HPDE6-E6E7 (cell line): Measurements from ENCODE around the gene ARMC8.

Experiments
- DNase-seq: peaks from one replicate; pipeline ENCODE4 v3.0.0; 2011; ENCODE audit warnings: missing footprints; ENCODE audit errors: extremely low spot score

Gene ARMC8

DNA sequence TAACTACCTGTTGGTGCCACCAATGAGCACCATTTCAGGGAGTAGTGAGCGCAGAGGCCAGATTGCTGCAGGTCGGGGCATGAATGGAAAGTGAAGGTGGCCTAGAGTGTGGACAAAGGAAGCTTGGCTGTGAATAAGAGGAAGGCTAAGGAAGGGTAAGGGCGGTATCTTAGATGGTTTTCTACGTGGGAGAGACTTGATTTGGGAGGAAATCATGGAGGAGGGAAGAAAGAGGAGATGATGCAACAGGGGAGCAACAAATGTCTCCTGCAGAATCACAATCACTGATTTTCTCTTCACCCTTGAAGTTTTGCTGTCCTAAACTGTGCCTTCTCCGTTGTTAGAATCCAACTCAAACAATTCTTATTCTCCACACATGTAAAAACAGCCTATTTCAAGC is 120.8 kb downstream of the ARMC8 start:
- DNase-seq, result no peak

DNA sequence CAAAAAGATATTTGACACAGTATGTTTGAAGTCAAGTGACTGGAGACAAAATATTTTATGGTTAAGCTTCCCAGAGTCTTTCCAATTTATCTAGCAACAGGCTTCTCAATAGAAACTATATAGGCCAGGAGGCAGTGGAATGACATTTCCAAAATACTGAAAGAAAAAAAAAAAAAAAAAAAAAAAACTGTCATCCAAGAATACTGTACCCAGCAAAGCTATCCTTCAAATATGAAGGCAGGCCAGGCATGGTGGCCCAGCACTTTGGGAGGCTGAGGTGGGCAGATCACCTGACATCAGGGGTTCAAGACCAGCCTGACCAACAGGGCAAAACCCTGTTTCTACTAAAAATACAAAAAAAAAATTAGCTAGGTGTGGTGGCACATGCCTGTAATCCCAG is 121.7 kb downstream of the ARMC8 start:
- DNase-seq, result no peak

- DNase-seq, result no peak
Measured at GRCh38 chr3:138310494-138310893, 123.4 kb downstream of the ARMC8 start.

DNA sequence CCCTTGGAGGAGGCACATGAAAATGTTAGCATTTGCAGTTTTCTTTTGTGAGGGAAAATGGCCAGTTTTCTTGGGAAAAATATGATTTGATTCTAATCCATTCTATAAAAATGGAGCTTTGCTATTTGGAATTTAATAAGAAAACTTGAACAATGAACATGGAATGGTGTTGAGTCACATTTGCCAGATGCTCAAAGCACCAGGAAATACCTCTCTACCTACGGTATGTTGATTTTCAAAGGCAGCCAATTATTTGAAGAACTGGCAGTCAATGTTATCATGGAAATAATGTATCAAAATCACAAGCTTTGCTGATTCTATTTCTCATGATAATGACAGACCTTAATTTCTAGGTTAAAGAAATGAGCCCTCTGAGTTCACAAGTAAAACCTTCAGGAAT is 127.7 kb downstream of the ARMC8 start:
- DNase-seq, result no peak

DNA sequence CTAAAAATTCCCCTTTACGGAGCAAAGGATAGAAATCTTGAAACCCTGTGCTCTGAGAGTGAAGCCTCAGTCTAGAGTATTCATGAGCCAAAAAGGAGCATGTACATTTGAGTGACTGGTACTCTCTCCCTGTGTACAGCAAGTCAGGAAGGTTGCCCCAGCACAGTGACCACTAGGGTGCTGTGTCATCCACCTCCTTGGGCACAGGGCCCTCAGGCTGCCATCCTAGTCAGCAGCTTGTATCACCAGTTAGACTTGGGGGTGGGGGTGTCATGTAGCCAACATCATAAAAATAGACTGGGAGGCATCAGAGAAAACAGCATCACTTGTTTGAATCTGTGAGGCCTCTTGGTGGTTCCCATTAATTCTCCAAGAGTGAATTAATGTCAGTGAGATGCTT is 130.6 kb downstream of the ARMC8 start:
- DNase-seq, result no peak

DNA sequence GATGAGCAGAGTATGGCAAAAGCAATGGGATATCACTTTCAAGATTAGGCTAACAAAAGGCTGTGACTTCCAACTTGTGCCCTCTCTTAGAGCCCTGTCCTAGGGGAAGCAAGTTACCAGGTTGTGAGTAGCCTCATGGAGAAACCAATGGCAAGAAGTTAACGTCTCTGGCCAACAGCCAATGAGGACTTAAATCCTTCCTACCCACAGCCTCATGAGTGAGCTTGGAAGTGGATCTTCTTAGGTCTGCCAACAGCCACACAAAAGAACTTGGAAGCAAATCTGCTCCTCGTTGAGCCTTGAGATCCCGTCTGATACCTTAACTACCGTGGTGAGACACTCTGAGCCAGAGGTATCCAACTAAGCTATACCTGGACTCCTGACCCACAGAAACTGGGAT is 136.9 kb downstream of the ARMC8 start:
- no peak for DNase-seq

DNA sequence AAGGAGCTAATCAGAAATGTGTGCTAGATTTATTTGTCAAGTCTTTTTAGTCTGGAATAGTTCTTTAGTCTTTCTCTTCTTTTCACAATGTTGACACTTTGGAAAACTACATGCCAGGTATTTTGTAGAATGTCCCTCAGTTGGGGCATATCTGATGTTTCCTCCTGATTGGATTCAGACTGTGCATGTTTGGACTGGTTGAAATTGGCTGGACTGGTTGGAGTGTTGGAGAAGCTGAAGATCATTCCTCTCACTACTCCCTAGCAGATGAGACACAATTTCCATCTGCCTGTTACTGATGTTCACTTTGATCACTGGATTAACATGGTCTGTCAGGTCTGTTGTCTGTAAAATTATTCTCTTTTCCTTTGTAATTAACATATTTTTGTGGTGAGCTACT is 138.9 kb downstream of the ARMC8 start:
- DNase-seq, result no peak

DNA sequence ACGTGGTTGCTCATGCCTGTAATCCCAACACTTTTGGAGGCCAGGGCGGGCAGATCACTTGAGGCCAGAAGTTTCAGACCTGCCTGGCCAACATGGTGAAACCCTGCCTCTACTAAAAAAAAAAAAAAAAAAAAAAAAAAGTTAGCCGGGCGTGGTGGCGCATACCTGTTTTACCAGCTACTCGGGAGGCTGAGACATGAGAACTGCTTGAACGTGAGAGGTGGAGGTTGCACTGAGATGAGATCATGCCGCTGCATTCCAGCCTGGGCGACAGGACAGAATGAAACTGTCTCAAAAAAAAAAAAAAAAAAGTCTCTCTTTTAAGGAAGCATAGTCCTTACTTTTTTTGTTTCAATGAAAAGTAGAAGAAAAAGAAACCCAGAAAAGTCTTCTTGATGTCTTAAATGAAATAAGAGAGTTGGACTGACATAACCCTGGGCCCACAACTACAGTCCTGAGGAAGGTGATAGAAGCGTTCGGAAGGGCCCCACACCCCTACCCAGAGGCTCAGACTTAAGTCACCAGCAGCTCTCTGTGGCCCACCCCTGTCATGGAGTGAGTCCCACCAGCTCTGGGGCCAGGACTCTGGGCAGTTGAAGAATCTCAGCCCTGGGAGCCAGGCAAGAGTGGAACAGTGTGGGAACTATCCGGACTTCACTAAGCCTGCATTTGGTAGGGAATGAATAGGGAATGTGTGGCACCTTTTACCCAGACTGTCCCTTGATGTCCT is 139.9 kb downstream of the ARMC8 start:
- no peak for DNase-seq

- peak; percentile 77 for DNase-seq
Measured at GRCh38 chr3:138327831-138328230, 140.7 kb downstream of the ARMC8 start.

- no peak for DNase-seq
Measured at GRCh38 chr3:138328341-138328740, 141.2 kb downstream of the ARMC8 start.

DNA sequence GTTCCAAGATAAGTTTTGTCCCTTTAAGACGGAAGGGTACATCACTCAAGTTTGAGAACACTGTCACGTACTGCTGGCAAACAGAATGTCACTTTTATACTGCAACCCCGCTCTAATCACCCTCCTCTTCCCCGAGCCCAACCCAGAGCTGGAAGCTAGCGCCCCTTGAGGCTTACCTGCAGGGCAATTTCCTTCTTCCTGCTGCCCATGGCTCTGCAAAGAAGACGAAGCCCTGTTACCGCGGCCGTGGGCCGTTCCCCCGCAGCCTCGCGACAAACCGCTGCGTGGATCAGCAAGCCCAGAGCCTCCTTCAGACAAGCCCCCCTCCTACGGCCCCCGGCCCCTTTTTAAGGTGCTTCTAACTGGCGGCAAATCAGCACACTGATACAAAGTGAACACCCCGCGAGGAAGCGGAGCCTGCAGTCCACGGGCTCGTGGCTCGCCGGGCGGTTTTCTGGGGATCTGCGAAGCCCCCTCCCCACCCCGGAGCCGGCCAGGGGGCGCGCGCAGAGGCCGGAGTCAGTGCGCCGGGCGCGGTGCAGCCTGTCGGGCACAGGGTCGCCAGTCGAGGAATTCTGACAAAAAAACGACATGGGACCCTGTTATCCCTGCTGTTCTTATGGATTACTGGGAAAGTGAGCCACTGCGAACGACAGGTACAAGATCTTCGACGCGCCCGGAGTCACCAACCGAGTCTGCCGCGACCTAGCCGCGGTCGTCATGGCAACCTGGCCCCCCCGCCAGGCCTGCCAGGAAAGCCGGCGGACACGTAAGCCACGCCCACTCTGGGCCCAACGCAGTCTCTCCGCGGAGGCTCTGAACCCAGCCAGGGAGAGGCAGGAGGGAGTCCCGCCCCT is 142.3 kb downstream of the ARMC8 start, which contains the start of gene NME9:
Gene NME9, minus strand, starts transcription at position 725 of the 857 bp plus-strand sequence. Its CDS starts 516 bp downstream, at position 209.
- peak; percentile 66 for DNase-seq

DNA sequence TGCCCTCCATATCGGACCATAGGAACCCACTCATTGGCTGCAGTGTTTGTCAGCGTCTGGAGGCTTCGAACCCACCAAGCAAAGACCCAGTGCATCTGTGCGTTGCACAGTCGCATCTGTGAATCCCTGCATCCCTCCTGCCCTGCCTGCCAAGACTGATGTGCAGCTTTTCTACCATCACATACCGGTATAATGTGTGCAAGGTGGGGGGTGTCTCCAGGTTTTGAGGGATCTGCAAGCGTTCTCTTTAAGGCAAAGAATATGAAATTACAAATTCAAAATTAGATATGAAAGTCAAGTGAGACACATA is 142.8 kb downstream of the ARMC8 start:
- DNase-seq, result no peak

- DNase-seq, result no peak
Measured at GRCh38 chr3:138331143-138331894, 144.2 kb downstream of the ARMC8 start.

DNA sequence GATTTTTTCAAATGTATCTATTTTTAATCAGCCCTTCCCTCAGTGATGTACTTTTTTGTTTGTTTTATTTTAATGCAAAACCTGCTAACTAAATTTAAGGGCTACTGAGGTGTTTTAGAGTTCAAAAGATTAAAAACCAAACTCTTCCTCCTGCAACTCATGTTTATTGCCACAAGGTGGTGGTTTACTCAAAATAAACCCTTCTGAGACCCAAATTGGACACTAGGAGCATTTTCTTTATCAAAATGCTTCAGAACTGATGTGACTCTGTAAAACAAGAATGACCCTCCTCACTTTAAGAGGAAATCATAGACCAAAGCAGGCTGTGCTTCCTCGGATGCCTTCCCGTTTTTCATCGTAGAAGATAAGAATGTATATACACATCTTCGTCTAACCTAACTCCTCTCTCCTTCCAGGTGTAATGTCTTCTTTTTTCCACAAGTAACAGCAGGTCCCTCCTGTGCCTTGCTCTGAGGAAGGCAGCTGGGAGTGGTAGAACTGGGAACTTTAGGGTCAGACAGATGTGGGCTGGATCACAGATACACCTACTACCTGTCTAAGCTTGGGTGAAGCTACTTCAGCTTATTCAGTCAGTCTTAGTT is 145.5 kb downstream of the ARMC8 start:
- DNase-seq, result no peak

DNA sequence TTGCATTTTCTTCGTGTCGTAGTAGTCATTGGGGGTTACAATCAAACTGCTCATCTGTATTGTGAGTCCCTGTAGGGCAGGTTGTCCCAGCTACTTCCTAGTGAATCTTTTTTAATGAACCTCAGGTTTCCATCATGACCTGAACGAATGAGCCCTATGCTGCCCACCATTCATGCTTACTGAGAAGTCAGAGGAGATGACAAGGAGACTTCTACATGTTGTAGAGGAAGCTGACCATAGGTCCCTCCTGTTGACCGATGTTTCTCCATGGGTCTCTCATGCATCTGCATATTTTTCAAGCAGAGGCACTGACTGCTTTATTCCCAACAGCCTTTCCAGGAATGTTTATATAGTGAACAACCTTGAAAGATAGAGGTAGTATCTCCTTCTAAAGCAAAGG is 147.5 kb downstream of the ARMC8 start:
- DNase-seq, result no peak

DNA sequence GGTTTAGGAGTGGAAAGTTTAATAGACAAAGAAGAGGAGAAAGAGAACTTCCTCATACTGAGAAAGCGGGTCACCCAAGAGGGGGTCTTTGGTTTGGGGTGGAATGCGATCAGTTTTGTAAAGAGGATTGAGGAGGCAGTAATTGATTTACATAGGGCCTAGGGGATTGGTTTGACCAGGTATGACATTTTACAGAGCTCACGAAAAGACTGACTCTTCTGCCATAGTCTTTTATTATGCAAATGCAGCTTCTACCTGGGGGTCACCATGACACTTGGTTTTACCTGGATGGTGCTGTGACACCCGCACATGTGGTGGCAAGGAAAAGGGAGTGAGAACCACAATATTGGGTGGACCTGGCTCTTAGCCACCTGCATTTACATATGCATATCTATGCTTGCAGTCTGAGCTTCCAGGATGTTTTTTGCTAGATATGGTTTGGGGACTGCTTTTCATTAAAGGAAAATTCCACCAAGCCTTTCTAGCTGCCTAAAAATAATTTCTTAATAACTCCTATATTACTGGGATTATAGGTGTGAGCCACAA is 149.4 kb downstream of the ARMC8 start:
- no peak for DNase-seq

GRCh38 chr3:138338244-138338643 is 151.1 kb downstream of the ARMC8 start:
- DNase-seq, result no peak

DNA sequence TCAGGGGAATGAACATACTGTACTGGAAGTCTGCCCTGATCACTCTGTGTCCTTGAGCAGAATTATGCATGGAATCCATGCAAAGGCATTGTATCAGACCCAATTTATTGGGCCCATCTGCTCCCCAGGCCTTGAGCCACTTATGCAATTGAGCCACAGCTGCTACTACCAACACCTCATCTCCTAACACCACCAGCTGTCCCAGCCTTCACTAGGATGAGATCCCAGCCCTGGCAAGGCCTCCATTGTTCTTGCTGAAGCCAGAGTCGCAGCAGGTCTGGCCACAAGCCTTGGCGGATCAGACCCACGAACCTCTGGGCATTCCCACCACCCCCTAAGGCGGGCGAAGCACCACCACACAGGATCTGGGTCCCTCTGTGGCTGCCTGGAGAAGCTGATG is 151.7 kb downstream of the ARMC8 start:
- DNase-seq, result no peak

DNA sequence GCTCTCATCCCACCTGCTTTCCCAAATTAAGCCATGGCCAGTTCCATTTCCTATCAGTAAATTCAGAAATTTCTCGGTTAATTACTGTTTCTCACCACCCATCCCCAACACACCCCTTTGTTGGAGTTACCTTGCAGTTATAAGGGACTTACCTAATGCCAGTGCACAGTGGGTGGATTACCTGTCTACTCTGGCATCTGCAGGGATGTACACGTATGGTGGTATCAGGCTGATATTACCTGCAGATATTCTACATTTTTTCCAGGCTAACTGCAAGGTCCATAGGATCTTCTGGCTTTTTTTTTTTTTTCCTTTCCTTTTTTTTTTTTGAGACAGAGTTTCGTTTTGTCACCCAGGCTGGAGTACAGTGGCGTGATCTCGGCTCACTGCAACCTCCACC is 153.4 kb downstream of the ARMC8 start:
- DNase-seq, result no peak

- DNase-seq, result no peak
Measured at GRCh38 chr3:138344754-138345153, 157.7 kb downstream of the ARMC8 start.
